ENCODE results near the gene FBXL2. TPM values are rescaled to one million over a fixed set of nuclear protein-coding genes. Genes with fewer than 3 reads are reported as not detected.

FBXL2 gene
- total and polyA plus RNA-seq, 2 of the 8 experiments (the other 6 are each of a cell fraction or from before 2014, with no cell fraction given): 3.1 to 5.4 TPM

GRCh38 chr3:33236005-33236404, 41.2 kb upstream of the FBXL2 start (continued):
- TF ChIP-seq E2F6 (IDR thresholded peaks at IDR 0.05) (no peak), SUZ12 (IDR thresholded peaks at IDR 0.05; ENCODE audit: low read length) (no peak)

Data from H1 (cell line).